ENCODE results near the gene DTNB.

DTNB gene

DNA sequence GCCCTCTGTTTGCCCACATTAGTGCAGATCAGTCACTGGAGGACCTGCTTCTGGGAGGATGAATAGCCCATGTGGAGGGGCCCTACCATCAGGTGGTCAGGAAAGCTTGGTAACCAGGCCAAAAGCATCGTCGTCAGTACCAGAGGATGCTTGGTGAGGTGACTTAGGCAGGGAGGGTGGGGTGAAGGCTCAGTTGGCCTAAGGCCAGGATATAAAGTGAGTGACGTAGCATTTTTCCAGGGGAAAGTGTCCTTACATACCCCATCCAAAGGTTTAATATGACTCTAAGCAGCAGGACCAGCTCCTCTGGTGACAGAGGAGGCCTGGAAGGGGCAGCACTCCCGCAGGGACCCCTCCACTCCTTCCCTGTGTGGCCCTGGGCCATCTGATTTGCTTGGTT, 303.9 kb downstream of the DTNB start:
- no peak overlapping the region for H3K4me3 ChIP-seq (ENCODE audit: low read depth, low read length)
- TF ChIP-seq, protein P1, sequence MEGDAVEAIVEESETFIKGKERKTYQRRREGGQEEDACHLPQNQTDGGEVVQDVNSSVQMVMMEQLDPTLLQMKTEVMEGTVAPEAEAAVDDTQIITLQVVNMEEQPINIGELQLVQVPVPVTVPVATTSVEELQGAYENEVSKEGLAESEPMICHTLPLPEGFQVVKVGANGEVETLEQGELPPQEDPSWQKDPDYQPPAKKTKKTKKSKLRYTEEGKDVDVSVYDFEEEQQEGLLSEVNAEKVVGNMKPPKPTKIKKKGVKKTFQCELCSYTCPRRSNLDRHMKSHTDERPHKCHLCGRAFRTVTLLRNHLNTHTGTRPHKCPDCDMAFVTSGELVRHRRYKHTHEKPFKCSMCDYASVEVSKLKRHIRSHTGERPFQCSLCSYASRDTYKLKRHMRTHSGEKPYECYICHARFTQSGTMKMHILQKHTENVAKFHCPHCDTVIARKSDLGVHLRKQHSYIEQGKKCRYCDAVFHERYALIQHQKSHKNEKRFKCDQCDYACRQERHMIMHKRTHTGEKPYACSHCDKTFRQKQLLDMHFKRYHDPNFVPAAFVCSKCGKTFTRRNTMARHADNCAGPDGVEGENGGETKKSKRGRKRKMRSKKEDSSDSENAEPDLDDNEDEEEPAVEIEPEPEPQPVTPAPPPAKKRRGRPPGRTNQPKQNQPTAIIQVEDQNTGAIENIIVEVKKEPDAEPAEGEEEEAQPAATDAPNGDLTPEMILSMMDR (IDR thresholded peaks at IDR 0.05; ENCODE audit: borderline replicate concordance, insufficient read depth, low read depth, low read length): no peak

DNA sequence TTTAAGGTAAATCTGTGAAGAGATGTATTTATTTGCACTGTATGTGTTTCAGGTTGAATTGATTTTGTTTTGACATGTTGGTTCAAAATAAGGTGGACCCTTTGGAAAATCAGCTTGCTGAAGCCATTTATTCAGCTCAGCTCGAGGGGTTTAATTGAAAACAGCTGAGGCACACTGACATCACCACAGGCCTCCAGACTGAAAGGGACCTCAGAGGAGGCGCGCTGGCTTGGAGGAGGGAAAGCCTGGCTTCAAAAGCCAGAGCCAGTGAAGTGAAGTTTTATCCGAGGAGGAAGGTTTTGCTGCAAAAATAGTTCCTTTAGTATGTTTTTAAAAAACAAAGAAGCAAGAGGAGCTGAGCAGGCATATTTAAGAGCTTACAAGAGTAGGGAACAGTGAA, 304.7 kb downstream of the DTNB start:
- TF ChIP-seq, protein P1 (IDR thresholded peaks at IDR 0.05; ENCODE audit: borderline replicate concordance, insufficient read depth, low read depth, low read length): no peak
- no peak overlapping the region for H3K4me3 ChIP-seq (ENCODE audit: low read depth, low read length)

DNA sequence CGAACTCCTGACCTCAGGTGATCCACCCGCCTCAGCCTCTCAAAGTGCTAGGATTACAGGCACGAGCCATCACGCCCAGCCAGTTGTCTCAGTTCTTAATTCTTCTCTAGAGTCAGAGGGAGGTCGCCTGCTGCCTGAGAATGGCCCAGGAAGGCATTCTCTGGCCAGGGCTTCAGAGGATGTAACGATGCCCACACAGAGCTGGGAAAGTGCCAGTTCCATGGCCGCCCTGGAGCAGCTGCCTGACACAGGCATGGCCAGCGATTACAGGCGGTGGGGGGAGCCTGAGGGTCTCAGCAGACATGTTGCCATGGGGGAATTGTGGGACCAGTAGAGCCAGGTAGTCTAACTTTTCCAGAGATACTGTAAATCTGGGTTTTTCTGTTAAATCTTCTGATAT, 306.1 kb downstream of the DTNB start:
- H3K4me3 ChIP-seq (ENCODE audit: low read depth, low read length): no peak overlapping the region
- TF ChIP-seq, protein P1 (IDR thresholded peaks at IDR 0.05; ENCODE audit: borderline replicate concordance, insufficient read depth, low read depth, low read length): no peak

DNA sequence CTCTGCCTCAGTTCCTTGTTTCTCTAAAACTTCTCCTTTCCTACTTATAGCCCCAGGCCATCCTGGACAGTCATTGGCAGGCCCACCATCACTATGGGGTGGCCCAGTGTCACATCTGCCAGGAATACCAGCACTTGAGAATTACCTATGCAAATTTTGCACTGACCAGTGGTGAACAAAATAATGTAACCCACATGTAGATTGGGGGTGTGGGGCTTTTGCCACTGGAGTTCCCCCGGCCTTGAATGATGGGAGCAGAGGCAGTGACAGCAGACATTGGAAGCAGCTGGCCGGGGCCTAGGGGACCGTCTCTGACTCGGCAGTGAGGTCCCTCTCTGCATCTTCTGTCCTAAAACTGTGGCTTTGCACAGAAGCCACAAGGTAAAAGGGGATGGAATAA, 306.7 kb downstream of the DTNB start:
- TF ChIP-seq, protein P1 (IDR thresholded peaks at IDR 0.05; ENCODE audit: borderline replicate concordance, insufficient read depth, low read depth, low read length): no peak

DNA sequence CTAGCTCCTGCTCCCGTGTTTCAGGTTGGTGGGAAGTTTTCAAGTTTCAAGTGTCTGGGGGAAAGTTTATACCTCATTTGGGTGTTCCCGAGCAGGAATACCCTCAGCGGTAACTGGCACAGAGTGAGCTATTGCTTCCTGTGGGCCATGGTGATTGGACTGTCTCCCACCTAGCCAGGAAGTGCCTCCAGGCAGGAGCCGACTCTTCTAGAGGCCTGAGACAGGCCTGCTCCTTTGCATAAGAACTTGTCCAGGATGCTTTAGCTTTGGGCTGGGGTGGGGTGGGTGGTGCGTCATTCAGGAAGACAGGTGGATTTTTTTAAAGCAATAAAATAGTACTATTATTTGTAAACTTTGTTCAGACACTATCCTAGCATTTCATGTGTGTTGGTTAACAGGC, 308.1 kb downstream of the DTNB start:
- TF ChIP-seq, protein P1 (IDR thresholded peaks at IDR 0.05; ENCODE audit: borderline replicate concordance, insufficient read depth, low read depth, low read length): no peak
- H3K4me3 ChIP-seq (ENCODE audit: low read depth, low read length): no peak overlapping the region

More for the DNA sequence above, 306.7 kb downstream of the DTNB start:
- H3K4me3 ChIP-seq (ENCODE audit: low read depth, low read length): no peak overlapping the region

DNA sequence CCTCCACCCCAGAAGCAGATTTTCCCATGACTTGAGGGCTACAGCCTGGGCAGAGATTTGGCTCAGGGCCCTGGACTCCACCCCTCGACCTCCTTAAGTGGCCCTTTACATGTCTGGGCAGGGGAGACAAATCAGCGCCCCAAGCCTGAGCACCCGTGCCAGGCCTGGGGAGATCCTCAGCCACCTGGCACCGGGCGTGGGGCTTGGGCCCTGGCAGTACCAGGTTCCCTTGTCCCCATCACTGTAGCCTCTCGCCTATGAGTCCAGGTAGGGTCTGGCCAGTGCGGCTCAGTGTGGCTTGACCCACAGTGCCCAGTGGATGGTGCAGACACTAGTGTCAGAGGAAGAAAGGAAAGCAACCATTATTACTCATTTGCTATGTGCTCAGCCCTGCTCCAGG, 309.6 kb downstream of the DTNB start:
- TF ChIP-seq, protein P1 (IDR thresholded peaks at IDR 0.05; ENCODE audit: borderline replicate concordance, insufficient read depth, low read depth, low read length): no peak
- no peak overlapping the region for H3K4me3 ChIP-seq (ENCODE audit: low read depth, low read length)

DNA sequence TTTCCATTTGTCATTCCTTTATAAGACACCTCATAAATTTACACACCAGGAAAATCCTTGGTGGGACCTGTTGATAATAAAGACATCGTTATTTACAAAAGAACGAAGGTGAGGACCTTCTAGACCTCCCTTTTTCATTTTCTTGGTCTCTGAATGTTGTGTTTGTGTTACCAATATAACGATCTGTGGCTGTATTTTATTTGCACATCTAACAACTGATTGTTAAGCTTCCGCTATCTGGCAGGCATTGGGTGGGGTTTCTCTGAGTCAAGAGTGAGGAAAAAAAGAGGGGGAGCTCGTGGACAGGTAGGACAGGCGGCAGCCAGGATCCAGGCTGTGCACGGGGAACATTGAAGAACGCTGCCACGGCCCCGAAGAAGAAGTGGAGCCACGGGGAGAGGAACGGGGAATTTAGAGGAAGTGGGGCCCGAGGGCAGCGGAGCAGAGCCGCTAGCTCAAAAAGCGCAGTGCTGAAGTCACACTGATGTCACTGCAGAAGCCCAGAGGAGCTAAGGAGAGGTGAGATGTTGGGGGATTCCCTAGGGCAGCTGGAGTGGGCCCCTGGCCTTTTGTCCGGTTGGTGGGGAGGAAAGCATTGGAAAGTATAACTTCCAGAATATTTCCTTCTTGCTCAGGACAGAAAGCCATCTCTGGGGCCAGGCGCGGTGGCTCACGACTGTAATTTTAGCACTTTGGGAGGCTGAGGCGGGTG, 310.8 kb downstream of the DTNB start:
- H3K4me3 ChIP-seq (ENCODE audit: low read depth, low read length): peak overlapping the region; percentile 49
- TF ChIP-seq, protein P1 (IDR thresholded peaks at IDR 0.05; ENCODE audit: borderline replicate concordance, insufficient read depth, low read depth, low read length): no peak

All from GM12875 (cell line).